Esophagus muscularis mucosa (tissue), 3 donors: ENCODE data around the gene URB1.

Experiments
- POLR2A ChIP-seq: fragments of 450-650 bp; IDR thresholded peaks from one replicate; pipeline ENCODE4 v1.6.1; 2017; ENCODE audit warnings: antibody characterized with exemption, moderate library complexity, mild to moderate bottlenecking, low read depth
- TF ChIP-seq, protein P1 (sequence below), 3 experiments: fragments of 200-600 bp in 2 of 3; fragments of 450-650 bp in 1 of 3; sonication (generic) in 2 of 3; IDR thresholded peaks; one replicate each; pipeline ENCODE4 v1.5.1; 2017 to 2019; ENCODE audit warnings: antibody characterized with exemption in 3 of 3, mild to moderate bottlenecking in 2 of 3, moderate library complexity in 1 of 3

DNA sequence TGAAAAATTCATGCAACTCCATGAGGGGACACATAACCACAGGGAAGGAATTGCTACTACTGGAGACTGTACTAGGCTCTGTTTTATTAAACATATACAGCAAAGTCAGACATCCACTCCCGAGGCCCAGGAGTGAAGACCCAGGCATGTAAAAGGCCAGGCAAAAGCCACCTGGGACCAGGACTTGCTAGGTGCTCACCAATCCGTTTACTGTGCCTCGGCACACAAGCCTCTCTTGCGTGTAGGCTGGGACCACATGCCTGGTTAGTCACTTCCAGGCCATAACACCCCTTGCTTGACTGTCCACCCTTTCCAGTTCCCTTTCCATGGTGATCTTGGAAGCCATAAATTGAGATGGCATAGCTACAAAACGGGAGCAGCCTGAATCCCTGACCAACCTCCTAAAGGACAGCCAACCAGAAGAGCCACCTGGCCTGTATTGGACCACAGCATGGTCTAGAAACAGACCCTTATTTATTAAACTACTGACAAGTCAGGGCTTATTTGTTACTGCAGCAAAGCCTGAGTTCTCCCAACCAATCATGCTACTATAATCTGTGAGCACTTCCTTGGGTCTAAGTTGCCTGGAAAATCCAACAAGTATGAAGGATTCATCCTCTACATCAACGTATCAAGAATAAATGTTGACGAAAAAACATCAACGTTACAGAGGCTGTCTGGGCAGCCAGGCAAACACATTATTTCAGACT lies 39.7 kb downstream of the URB1 start:
- TF ChIP-seq POLR2A, result no peak
- TF ChIP-seq, protein P1, sequence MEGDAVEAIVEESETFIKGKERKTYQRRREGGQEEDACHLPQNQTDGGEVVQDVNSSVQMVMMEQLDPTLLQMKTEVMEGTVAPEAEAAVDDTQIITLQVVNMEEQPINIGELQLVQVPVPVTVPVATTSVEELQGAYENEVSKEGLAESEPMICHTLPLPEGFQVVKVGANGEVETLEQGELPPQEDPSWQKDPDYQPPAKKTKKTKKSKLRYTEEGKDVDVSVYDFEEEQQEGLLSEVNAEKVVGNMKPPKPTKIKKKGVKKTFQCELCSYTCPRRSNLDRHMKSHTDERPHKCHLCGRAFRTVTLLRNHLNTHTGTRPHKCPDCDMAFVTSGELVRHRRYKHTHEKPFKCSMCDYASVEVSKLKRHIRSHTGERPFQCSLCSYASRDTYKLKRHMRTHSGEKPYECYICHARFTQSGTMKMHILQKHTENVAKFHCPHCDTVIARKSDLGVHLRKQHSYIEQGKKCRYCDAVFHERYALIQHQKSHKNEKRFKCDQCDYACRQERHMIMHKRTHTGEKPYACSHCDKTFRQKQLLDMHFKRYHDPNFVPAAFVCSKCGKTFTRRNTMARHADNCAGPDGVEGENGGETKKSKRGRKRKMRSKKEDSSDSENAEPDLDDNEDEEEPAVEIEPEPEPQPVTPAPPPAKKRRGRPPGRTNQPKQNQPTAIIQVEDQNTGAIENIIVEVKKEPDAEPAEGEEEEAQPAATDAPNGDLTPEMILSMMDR (IDR thresholded peaks at IDR 0.05), result no peak
